Kidney epithelial cell (primary cell): ENCODE results near the gene ADGRB2. TPM values are rescaled to one million over a fixed set of nuclear protein-coding genes. Genes with fewer than 3 reads are reported as not detected.

ENCODE experiments used
- DNase-seq: peaks from one replicate; pipeline ENCODE4 v3.0.0-alpha.2; 2010; ENCODE audit warnings: low read depth
- H3K27me3 ChIP-seq: 2 replicates; pipeline ENCODE4 v1.6.0; 2011; ENCODE audit warnings: low read length; ENCODE audit not compliant: control insufficient read depth, insufficient read depth
- H3K36me3 ChIP-seq: 2 replicates; pipeline ENCODE4 v1.5.1; 2011; ENCODE audit warnings: low read length; ENCODE audit not compliant: control insufficient read depth, insufficient read depth
- H3K4me3 ChIP-seq: 2 replicates; pipeline ENCODE4 v1.5.1; 2011; ENCODE audit warnings: low read depth, mild to moderate bottlenecking, control low read depth, low read length
- total RNA-seq: library from RNA; depleted of rRNA; stranded (reverse); fragments of >200 nt; gene quantifications from 2 replicates; pipeline ENCODE4 v1.2.3, GENCODE V29; 2015
- TF ChIP-seq, protein P1 (sequence below): IDR thresholded peaks from 2 replicates; pipeline ENCODE4 v1.5.1; 2011; ENCODE audit warnings: mild to moderate bottlenecking, moderate library complexity, low read length, control low read depth, inconsistent platforms; ENCODE audit not compliant: insufficient read depth, poor library complexity, severe bottlenecking

Gene ADGRB2
- total RNA-seq, 1 donor from 2014 or later: 1.5 TPM

DNA sequence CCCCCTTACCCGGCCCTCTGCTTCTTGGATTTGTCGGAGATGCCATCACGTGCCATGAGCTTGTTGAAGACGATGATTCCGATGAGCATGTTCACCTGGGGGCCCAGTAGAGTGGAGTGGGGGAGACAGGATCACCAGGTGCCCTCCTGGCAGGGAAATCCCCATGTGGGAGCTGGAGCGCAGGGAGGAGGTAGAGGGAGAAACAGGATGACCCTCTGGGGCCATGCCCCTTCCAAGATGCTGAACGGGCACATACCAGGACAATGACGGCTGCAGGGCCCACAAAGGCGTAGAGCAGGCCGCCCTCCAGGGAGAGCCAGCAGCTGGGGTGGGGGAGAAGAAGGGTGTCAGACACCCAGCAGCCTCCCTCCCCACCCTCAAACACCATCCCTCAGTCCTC lies 28.6 kb downstream of the ADGRB2 start:
- peaks cover 11% of the 10 kb centered on the region for H3K27me3 ChIP-seq
- no peak for DNase-seq
- no peak overlapping the region for H3K4me3 ChIP-seq
- no peaks in the 10 kb centered on the region for H3K36me3 ChIP-seq
- TF ChIP-seq, protein P1, sequence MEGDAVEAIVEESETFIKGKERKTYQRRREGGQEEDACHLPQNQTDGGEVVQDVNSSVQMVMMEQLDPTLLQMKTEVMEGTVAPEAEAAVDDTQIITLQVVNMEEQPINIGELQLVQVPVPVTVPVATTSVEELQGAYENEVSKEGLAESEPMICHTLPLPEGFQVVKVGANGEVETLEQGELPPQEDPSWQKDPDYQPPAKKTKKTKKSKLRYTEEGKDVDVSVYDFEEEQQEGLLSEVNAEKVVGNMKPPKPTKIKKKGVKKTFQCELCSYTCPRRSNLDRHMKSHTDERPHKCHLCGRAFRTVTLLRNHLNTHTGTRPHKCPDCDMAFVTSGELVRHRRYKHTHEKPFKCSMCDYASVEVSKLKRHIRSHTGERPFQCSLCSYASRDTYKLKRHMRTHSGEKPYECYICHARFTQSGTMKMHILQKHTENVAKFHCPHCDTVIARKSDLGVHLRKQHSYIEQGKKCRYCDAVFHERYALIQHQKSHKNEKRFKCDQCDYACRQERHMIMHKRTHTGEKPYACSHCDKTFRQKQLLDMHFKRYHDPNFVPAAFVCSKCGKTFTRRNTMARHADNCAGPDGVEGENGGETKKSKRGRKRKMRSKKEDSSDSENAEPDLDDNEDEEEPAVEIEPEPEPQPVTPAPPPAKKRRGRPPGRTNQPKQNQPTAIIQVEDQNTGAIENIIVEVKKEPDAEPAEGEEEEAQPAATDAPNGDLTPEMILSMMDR: no peak

DNA sequence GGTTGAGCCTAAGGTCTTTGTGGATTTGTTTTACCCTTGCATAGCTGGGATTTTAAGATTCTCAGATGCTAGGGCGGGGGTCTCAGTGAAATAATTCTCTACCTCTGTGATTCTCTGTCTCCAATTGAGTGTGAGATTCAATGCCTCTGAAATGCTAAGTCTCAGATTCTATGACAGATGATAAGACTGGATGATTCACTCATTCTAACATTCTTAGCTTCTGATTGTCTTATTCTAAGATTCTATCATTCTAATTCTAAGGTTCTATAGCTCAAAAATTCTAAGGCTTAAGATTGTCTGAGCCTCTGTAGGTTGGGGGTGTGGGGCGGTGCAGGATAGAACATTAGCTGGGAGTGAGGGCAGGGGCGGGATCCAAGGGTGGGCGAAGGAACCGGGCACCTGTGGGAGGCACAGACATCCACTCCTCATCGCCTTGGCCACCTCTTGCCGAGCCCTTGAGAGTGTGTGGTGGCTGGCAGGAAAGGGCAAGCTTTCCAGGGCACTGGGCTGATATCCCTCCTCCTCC lies 29.5 kb downstream of the ADGRB2 start:
- H3K36me3 ChIP-seq: no peaks in the 10 kb centered on the region
- H3K27me3 ChIP-seq: peaks cover 11% of the 10 kb centered on the region
- TF ChIP-seq, protein P1: no peak
- DNase-seq: no peak
- no peak overlapping the region for H3K4me3 ChIP-seq

DNA sequence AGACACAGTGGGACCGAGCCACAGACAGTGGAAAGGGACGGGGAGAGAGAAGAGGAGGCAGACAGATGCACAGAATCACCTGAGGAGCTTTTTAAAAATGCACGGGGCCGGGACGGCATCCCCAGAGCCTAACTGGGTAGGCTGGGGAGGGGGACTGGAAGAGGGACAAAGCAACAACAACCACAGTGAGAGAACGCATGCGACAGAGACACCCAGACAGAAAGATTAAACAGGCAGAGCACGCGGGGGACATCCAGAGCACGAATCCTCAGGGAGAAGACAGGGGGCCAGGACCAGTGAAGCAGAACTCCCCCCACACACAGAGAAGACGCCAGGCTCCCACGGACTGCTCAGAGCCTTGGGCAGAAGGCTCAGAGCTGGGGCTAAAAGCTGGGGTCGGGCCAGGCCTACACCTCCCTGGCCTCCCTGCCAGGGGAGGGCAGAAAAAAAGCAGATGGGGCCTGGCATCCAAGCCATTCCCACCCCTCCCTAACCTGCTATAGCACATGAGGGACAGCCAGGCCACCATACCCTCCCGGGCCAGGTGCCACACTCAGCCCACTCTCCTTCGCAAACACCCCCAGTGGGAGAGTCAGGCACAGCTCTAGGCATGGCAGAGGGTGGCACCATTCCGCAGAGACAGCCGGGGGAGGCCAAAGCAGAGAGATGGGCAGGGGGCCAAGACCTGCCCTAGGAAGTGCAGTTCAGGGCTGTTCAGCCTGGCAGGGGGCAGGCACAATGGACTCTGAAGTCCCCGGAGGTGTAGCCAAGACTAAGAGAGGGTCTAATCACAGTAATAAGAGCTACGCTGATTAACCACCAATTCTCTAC lies 30.5 kb downstream of the ADGRB2 start:
- Histone ChIP-seq H3K27me3 (peaks cover 7% of the 10 kb centered on the region), H3K4me3 (no peak overlapping the region), H3K36me3 (no peaks in the 10 kb centered on the region)
- DNase-seq: no peak
- TF ChIP-seq, protein P1: no peak

DNA sequence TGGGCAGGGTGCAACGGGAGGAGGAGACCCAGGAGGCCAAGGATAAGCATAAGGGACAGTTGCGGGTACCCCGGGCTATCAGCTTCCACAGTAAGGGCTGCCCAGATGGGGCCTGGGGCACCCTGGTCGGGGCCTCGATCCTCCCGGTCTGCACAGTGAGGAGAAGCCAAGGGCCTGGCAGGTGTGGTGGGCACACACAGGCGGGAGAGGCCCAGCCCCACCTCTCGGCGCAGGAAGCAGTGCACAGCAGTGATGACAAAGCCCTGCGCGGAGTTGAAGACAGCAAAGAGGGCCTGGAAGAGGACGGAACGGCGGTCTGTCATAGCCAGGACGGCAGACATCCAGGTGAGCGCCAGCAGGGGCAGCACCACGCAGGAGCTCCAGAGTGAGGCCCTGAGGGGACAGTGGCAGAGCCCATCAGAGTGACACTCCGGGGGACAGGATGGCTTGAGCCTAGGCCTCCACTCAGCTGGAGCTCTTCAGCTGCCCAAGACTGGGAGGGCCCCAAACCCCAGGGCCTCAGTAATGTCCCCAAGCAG lies 31.3 kb downstream of the ADGRB2 start:
- DNase-seq: no peak
- TF ChIP-seq, protein P1: no peak
- peaks cover 7% of the 10 kb centered on the region for H3K27me3 ChIP-seq
- H3K36me3 ChIP-seq: no peaks in the 10 kb centered on the region
- H3K4me3 ChIP-seq: no peak overlapping the region

DNA sequence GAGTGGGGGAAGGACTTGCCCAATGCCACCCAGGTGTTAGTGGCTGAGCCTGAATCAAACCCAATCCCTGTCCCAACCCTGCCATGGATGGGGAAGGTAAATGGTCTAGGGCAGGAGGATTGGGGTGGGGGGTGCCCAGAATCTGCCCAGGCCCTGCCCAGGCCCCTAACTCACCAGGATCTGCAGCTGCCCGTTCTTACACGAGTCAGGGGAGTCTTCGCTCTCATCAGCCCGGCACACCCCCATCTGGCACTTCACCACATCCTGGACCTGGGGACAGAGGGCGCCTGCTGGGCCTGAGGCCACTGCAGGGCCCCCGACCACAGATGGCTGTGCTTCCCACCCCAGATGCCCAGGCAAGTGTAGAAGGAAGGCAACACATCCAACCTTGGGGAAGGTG lies 31.8 kb downstream of the ADGRB2 start:
- Histone ChIP-seq H3K36me3 (no peaks in the 10 kb centered on the region), H3K27me3 (peaks cover 7% of the 10 kb centered on the region), H3K4me3 (no peak overlapping the region)
- TF ChIP-seq, protein P1: no peak
- no peak for DNase-seq
